ENCODE data around the gene SESTD1.
"Not testable (repeated sequence)": the region's sequence is repeated elsewhere in the genome, so short reads cannot be mapped to it uniquely, and the experiment has no call there.

The SESTD1 gene

GRCh38 chr2:179106342-179106675 is 158.3 kb downstream of the SESTD1 start:
- DNase-seq (ENCODE audit: low spot score) = no peak

GRCh38 chr2:179104736-179105135 is 159.9 kb downstream of the SESTD1 start:
- no peak for DNase-seq (ENCODE audit: low spot score)

- no peak for DNase-seq (ENCODE audit: low spot score)
Observed at GRCh38 chr2:179098080-179098689, 166.4 kb downstream of the SESTD1 start.

GRCh38 chr2:179097131-179097530 is 167.5 kb downstream of the SESTD1 start:
- DNase-seq (ENCODE audit: low spot score) = no peak

- no peak for DNase-seq (ENCODE audit: low spot score)
Observed at GRCh38 chr2:179096090-179096489, 168.5 kb downstream of the SESTD1 start.

- DNase-seq (ENCODE audit: low spot score) = not testable (repeated sequence)
Observed at GRCh38 chr2:179092912-179093311, 171.7 kb downstream of the SESTD1 start.

- no peak for DNase-seq (ENCODE audit: low spot score)
Observed at GRCh38 chr2:179082697-179083096, 181.9 kb downstream of the SESTD1 start.

- DNase-seq (ENCODE audit: low spot score) = no peak
Observed at GRCh38 chr2:179081954-179082353, 182.7 kb downstream of the SESTD1 start.

- DNase-seq (ENCODE audit: low spot score) = no peak
Observed at GRCh38 chr2:179072527-179072926, 192.1 kb downstream of the SESTD1 start.

GRCh38 chr2:179071810-179072355 is 192.7 kb downstream of the SESTD1 start:
- DNase-seq (ENCODE audit: low spot score) = no peak

GRCh38 chr2:179070895-179071294 is 193.7 kb downstream of the SESTD1 start:
- no peak for DNase-seq (ENCODE audit: low spot score)

- no peak for DNase-seq (ENCODE audit: low spot score)
Observed at GRCh38 chr2:179069685-179070084, 194.9 kb downstream of the SESTD1 start.

GRCh38 chr2:179068991-179069643 is 195.5 kb downstream of the SESTD1 start:
- DNase-seq (ENCODE audit: low spot score) = no peak

GRCh38 chr2:179059026-179059700 is 205.5 kb downstream of the SESTD1 start:
- DNase-seq (ENCODE audit: low spot score) = no peak

GRCh38 chr2:179057737-179058136 is 206.9 kb downstream of the SESTD1 start:
- no peak for DNase-seq (ENCODE audit: low spot score)

GRCh38 chr2:179053568-179053967 is 211.1 kb downstream of the SESTD1 start:
- DNase-seq (ENCODE audit: low spot score) = not testable (repeated sequence)
